ENCODE measurements around the gene KLF6. TPM values are rescaled to one million over a fixed set of nuclear protein-coding genes. Genes with fewer than 3 reads are reported as not detected.

KLF6 gene
- total RNA-seq, 1 experiment from 2014 or later = 282 TPM

GRCh38 chr10:3780021-3780770 is 4.8 kb downstream of the KLF6 start:
- ChIA-PET POLR2A (interaction anchor here (0.5 to 12.0 kb wide), 24 partner anchors 16 to 991 kb away, joined by 3 to 571 read pairs (median 4); no protein-coding TSS in a partner anchor), CTCF (interaction anchor here (0.6 to 1.3 kb wide), 6 partner anchors 19 to 1431 kb away, joined by 3 to 5 read pairs (median 4); no protein-coding TSS in a partner anchor)
- BruUV-seq (replicated peaks) = TSS peak; percentile 3
- intact Hi-C loops (cut with micrococcal nuclease) = loop anchor here (5.0 kb wide), 1 partner anchor 732 kb away; no protein-coding TSS in a partner anchor
- peak; percentile 84 for DNase-seq (ENCODE audit: unreplicated experiment)
- Mint-ChIP-seq H3K27ac (ENCODE audit: low read depth, unreplicated experiment) (peak overlapping the region; percentile 100), H3K9me3 (ENCODE audit: unreplicated experiment) (no peaks in the 10 kb centered on the region), H3K4me3 (ENCODE audit: unreplicated experiment) (peak overlapping the region; percentile 96), H3K4me1 (ENCODE audit: insufficient read depth, unreplicated experiment) (peaks cover 44% of the 10 kb centered on the region), H3K27me3 (ENCODE audit: insufficient read depth, unreplicated experiment) (no peaks in the 10 kb centered on the region), H3K36me3 (ENCODE audit: insufficient read depth, unreplicated experiment) (peaks cover 100% of the 10 kb centered on the region)
- TF ChIP-seq CTCF (IDR thresholded peaks at IDR 0.05; ENCODE audit: unreplicated experiment) = no peak

GRCh38 chr10:3779158-3779741 is 5.8 kb downstream of the KLF6 start:
- POLR2A ChIA-PET = interaction anchor here (1.2 to 12.0 kb wide), 12 partner anchors 15 to 988 kb away, joined by 4 to 208 read pairs (median 52); no protein-coding TSS in a partner anchor
- H3K4me1 Mint-ChIP-seq (ENCODE audit: insufficient read depth, unreplicated experiment) = peaks cover 46% of the 10 kb centered on the region
- H3K27me3 Mint-ChIP-seq (ENCODE audit: insufficient read depth, unreplicated experiment) = no peaks in the 10 kb centered on the region
- BruUV-seq (replicated peaks) = no TSS peak
- peak overlapping the region; percentile 96 for H3K4me3 Mint-ChIP-seq (ENCODE audit: unreplicated experiment)
- no peaks in the 10 kb centered on the region for H3K9me3 Mint-ChIP-seq (ENCODE audit: unreplicated experiment)
- CTCF ChIA-PET = no interaction called here
- peaks cover 100% of the 10 kb centered on the region for H3K36me3 Mint-ChIP-seq (ENCODE audit: insufficient read depth, unreplicated experiment)
- TF ChIP-seq CTCF (IDR thresholded peaks at IDR 0.05; ENCODE audit: unreplicated experiment) = no peak
- intact Hi-C loops (cut with micrococcal nuclease) = loop anchor here (10.0 kb wide), 1 partner anchor 154 kb away; no protein-coding TSS in a partner anchor
- peak overlapping the region; percentile 100 for H3K27ac Mint-ChIP-seq (ENCODE audit: low read depth, unreplicated experiment)
- peak; percentile 21 for DNase-seq (ENCODE audit: unreplicated experiment)

GRCh38 chr10:3778692-3779157 is 6.3 kb downstream of the KLF6 start:
- peaks cover 100% of the 10 kb centered on the region for H3K36me3 Mint-ChIP-seq (ENCODE audit: insufficient read depth, unreplicated experiment)
- intact Hi-C loops (cut with micrococcal nuclease) = loop anchor here (10.0 kb wide), 1 partner anchor 154 kb away; no protein-coding TSS in a partner anchor
- ChIA-PET CTCF (interaction anchor here (0.6 to 1.1 kb wide), 4 partner anchors 73 to 877 kb away, joined by 3 to 4 read pairs (median 4); no protein-coding TSS in a partner anchor), POLR2A (interaction anchor here (0.6 to 12.0 kb wide), 22 partner anchors 15 to 988 kb away, joined by 3 to 208 read pairs (median 9); no protein-coding TSS in a partner anchor)
- TF ChIP-seq CTCF (IDR thresholded peaks at IDR 0.05; ENCODE audit: unreplicated experiment) = no peak
- peak overlapping the region; percentile 96 for H3K4me3 Mint-ChIP-seq (ENCODE audit: unreplicated experiment)
- no peak for DNase-seq (ENCODE audit: unreplicated experiment)
- H3K9me3 Mint-ChIP-seq (ENCODE audit: unreplicated experiment) = no peaks in the 10 kb centered on the region
- BruUV-seq (replicated peaks) = no TSS peak
- H3K27me3 Mint-ChIP-seq (ENCODE audit: insufficient read depth, unreplicated experiment) = no peaks in the 10 kb centered on the region
- peak overlapping the region; percentile 100 for H3K27ac Mint-ChIP-seq (ENCODE audit: low read depth, unreplicated experiment)
- peaks cover 46% of the 10 kb centered on the region for H3K4me1 Mint-ChIP-seq (ENCODE audit: insufficient read depth, unreplicated experiment)

Data from MCF 10A (cell line).